Astrocyte of the spinal cord (primary cell): ENCODE results near the gene SRRM5.

ENCODE experiments used
- DNase-seq: peaks from one replicate; pipeline ENCODE4 v3.0.0; 2011; ENCODE audit warnings: low read depth, low spot score
- H3K4me3 ChIP-seq: 2 replicates; pipeline ENCODE4 v1.5.1; 2011; ENCODE audit warnings: low read depth, mild to moderate bottlenecking, low read length, moderate library complexity
- CTCF ChIP-seq: IDR thresholded peaks from 2 replicates; pipeline ENCODE4 v1.5.1; 2012; ENCODE audit warnings: low read depth, mild to moderate bottlenecking, low read length, inconsistent platforms
- in situ Hi-C: cut with HindIII; loops from 2 replicates; pipeline ENCODE4 v1.10.0; 2017; ENCODE audit warnings: low sequenced_read_pairs

Gene SRRM5

GRCh38 chr19:43638214-43638994 is 26.5 kb downstream of the SRRM5 start:
- no peak for TF ChIP-seq CTCF
- no peak for DNase-seq
- no peak overlapping the region for H3K4me3 ChIP-seq
- in situ Hi-C loops, result no loop called here

- TF ChIP-seq CTCF, result no peak
- H3K4me3 ChIP-seq, result peak overlapping the region; percentile 26
- in situ Hi-C loops, result no loop called here
- DNase-seq, result no peak
Observed at GRCh38 chr19:43638995-43639518, 27.2 kb downstream of the SRRM5 start.

GRCh38 chr19:43639519-43640423 is 27.9 kb downstream of the SRRM5 start, which contains the start of gene CADM4:
Gene CADM4 (minus strand): TSS chr19:43639850. CDS start chr19:43639790, 60 bp downstream.
- in situ Hi-C loops, result no loop called here
- no peak for DNase-seq

DNA sequence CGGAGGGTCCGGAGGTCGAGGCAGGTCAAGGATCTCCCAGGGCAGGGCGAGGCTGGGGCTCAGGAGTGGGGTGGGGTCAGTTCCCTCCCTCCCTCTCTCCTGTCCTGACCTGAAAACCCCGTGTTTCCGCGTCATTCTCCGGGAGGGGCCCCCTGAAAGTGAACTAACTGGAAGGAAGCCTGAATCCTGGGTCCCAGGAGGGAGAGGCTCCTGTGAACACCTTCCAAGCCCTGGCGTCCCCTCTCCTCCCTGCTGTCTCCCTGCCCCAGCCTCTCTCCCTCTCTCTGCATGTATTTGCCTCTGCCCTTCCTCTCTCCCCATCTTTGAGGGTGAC is 28.5 kb downstream of the SRRM5 start:
- DNase-seq, result no peak
- TF ChIP-seq CTCF, result no peak
- in situ Hi-C loops, result no loop called here
- H3K4me3 ChIP-seq, result peak overlapping the region; percentile 45

More at GRCh38 chr19:43639519-43640423, 27.9 kb downstream of the SRRM5 start, which contains the start of gene CADM4:
- no peak for TF ChIP-seq CTCF
- H3K4me3 ChIP-seq, result peak within 1 kb of the TSS; percentile 45

DNA sequence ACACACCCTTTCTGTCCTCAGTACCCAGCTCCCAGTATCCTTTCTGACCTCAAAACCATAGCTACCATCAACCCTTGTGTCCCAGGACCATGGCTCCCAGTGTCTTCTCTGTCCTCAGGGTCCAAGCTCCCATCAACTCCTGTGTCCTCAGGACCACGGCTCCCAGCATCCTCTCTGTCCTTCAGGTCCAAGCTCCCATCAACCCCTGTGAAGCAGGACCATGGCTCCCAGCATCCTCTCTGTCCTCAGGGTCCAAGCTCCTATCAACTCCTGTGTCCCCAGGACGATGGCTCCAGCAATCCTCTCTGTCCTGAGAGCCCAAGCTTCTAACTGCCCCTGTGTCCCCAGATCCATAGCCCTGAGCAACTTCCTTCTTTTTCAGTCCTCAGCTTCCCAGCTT is 29.4 kb downstream of the SRRM5 start:
- no peak for TF ChIP-seq CTCF
- in situ Hi-C loops, result no loop called here
- DNase-seq, result no peak
- no peak overlapping the region for H3K4me3 ChIP-seq

DNA sequence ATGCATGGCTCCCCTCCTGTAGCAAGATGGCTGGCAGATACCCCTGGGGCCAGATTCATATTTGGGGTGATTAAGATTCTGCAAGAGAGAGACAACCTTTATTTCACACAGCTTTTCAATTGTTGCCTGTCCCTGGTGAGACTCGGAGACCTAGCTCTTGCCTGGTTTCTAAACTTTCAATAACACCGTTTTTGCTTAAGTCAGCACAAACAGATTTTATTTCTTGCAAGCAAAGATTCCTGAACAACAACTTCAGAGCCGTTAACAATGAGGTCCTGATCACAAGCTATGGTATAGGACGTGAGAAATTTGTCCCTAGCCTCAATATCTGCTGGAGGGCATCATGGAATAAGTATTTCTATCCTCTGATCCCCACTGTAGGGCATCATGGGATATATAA is 30.6 kb downstream of the SRRM5 start:
- no peak for TF ChIP-seq CTCF
- no peak for DNase-seq
- in situ Hi-C loops, result no loop called here
- H3K4me3 ChIP-seq, result no peak overlapping the region
